ENCODE results near the gene CST11.

DNA sequence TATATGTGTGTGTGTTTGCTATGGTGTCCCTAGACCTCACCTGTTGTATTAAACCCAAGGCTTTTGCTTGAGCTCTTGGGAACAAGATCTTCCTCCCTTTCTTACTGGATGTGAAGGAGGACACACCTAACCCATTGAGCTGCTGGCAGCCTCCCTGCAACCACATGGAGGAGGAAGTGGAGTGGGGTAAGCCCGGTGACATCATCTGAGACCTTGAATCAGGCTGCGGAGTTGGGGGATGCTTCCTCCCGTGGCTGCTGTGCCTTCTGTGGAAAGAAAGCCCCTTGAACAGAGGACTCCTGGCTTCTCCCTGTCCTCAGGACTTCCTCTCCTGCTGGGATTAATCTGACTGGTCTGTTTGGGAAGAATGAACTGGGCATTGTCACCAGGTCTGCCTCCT, 3.3 kb downstream of the CST11 start:
- TF ChIP-seq, protein P1, sequence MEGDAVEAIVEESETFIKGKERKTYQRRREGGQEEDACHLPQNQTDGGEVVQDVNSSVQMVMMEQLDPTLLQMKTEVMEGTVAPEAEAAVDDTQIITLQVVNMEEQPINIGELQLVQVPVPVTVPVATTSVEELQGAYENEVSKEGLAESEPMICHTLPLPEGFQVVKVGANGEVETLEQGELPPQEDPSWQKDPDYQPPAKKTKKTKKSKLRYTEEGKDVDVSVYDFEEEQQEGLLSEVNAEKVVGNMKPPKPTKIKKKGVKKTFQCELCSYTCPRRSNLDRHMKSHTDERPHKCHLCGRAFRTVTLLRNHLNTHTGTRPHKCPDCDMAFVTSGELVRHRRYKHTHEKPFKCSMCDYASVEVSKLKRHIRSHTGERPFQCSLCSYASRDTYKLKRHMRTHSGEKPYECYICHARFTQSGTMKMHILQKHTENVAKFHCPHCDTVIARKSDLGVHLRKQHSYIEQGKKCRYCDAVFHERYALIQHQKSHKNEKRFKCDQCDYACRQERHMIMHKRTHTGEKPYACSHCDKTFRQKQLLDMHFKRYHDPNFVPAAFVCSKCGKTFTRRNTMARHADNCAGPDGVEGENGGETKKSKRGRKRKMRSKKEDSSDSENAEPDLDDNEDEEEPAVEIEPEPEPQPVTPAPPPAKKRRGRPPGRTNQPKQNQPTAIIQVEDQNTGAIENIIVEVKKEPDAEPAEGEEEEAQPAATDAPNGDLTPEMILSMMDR (IDR thresholded peaks at IDR 0.05): no peak
- TF ChIP-seq POLR2AphosphoS5 (IDR thresholded peaks at IDR 0.05): no peak
